Neuron (in vitro differentiated cells): ENCODE data around the gene PRKN.

ENCODE experiments used
- H2AFZ ChIP-seq: one replicate; pipeline ENCODE4 v1.6.1; 2013; ENCODE audit warnings: low read depth, mild to moderate bottlenecking, inconsistent platforms, low read length, moderate library complexity
- H3K27me3 ChIP-seq: one replicate; pipeline ENCODE4 v1.6.1; 2013; ENCODE audit warnings: low read length; ENCODE audit not compliant: insufficient read depth
- H3K36me3 ChIP-seq: one replicate; pipeline ENCODE4 v1.6.1; 2013; ENCODE audit warnings: low read length; ENCODE audit not compliant: insufficient read depth
- H3K4me1 ChIP-seq: one replicate; pipeline ENCODE4 v1.6.1; 2013; ENCODE audit warnings: low read length; ENCODE audit not compliant: insufficient read depth
- H3K4me3 ChIP-seq: 2 replicates; pipeline ENCODE4 v1.5.1; 2013; ENCODE audit warnings: mild to moderate bottlenecking, low read length, moderate library complexity
- H3K9me3 ChIP-seq: one replicate; pipeline ENCODE4 v1.6.1; 2013; ENCODE audit warnings: low read length

PRKN gene

DNA sequence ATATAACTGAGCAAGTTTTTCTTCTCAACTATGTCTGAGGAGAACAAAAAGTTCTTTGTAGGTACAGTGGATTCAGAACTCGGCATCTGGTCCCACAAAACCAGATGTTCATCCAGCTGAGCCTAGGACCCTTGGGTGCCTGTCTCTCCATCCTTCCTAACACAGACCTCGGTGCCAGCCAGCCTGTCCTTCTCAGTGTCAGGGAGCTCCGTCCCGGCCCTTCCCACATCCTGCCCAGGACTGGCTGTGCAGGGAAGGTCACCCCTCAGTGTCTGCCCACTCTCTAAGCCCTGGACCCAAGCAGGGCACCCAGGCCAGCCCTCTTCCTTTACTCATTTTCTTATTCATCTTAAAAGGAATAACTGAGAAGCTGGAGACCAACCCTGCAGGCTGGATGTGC, 1421.7 kb downstream of the PRKN start:
- Histone ChIP-seq H2AFZ (no peak overlapping the region), H3K4me3 (no peak overlapping the region)

DNA sequence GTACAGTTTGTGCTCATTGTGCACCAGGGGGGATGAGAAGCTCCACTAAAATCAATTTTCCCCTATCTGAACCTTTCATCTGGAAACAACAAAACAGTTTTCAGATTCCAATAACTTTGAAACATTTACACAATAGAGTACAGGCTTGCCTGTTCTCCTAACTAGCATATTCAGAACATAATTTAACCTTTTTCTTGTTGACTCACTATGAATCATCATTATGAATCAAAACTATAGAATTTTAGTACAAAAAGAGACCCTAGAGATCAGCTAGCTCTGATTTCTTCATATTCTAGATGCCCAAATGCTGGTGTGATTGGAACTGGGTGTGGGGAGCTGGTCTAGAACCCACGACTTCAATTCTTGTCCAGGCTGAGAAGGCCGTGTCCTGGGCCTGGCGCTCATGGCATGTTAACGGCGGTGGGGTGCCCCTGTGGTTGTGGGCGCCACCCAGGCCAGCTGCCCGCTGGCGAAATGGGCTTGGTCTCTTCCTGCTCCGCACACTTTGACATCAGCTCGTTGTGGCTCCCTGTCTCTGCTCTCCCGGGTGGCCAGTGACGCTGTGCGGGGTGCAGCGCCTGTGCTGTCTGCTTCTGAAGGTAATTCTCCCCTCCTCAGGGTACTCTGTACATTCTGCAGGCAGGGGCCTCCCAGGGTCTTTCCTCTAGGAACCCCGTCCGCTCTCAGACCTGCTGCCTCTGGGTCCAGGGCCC, 1423.8 kb downstream of the PRKN start:
- Histone ChIP-seq H3K4me3 (no peak overlapping the region), H3K9me3 (peaks cover under 1% of the 10 kb centered on the region), H3K27me3 (no peaks in the 10 kb centered on the region), H2AFZ (no peak overlapping the region), H3K4me1 (no peaks in the 10 kb centered on the region), H3K36me3 (no peaks in the 10 kb centered on the region)

More for the DNA sequence above, 1421.7 kb downstream of the PRKN start:
- no peaks in the 10 kb centered on the region for H3K36me3 ChIP-seq
- H3K4me1 ChIP-seq = no peaks in the 10 kb centered on the region
- no peaks in the 10 kb centered on the region for H3K27me3 ChIP-seq
- H3K9me3 ChIP-seq = peaks cover 1% of the 10 kb centered on the region

DNA sequence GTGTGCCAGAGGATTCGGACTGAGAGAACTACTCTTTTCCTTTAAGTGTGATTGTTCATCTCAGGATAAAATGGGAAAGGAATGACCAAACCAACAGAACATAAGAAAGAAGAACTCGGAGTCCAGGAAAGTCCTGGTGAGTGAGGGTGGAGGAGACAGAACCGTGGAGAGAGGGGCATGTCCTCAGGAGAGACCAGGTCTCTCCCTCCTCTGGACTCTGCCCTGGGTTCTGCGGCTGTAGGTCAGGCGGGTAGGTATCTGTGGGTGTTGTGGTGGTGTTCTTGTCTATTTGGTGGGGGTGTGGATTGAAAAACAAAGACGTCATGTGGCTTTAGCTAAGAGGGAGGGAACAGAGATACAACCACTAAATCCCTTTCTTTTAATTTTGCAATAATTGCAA, 1424.6 kb downstream of the PRKN start:
- Histone ChIP-seq H3K4me1 (no peaks in the 10 kb centered on the region), H3K36me3 (no peaks in the 10 kb centered on the region), H3K4me3 (no peak overlapping the region), H3K9me3 (no peaks in the 10 kb centered on the region), H3K27me3 (no peaks in the 10 kb centered on the region), H2AFZ (no peak overlapping the region)

DNA sequence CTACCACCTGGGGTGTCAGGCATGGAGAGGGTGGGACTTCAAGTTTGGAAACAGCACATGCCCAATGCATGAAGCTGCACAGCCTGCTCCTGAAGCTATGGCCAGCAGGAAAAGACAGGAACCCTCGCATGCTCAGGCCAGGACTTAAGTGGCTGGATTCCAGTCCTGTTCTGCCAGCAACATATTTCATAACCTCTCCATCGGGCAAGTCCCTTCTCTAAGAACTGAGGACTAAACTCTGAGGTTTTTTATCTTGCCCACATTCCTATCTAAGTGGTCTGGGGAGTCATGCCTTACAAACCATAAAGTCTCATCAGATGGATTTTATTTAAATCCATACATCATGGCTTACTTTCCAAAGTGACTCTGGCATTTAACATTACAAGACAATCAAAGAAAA, 1426.2 kb downstream of the PRKN start:
- Histone ChIP-seq H3K4me1 (no peaks in the 10 kb centered on the region), H3K9me3 (no peaks in the 10 kb centered on the region), H3K36me3 (no peaks in the 10 kb centered on the region), H3K27me3 (no peaks in the 10 kb centered on the region), H2AFZ (no peak overlapping the region), H3K4me3 (no peak overlapping the region)

DNA sequence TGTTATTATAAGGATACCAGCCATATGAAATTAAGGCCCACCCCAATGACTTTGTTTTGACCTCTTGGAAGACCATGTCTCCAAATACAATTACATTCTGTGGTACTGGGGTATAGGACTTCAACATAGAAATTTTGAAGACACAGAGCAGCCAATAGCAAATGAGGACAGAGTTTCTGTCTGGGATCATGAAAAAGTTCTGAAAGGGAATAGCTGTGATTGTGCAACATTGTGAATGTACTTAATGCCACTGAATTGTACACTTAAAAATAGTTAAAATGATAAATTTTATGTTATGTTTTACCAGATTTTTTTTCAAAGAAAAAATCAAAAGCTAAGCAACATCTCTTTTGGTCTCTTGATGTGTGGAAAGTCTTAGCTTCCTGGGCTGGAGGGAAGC, 1426.7 kb downstream of the PRKN start:
- no peaks in the 10 kb centered on the region for H3K36me3 ChIP-seq
- H2AFZ ChIP-seq = no peak overlapping the region
- H3K4me3 ChIP-seq = no peak overlapping the region
- no peaks in the 10 kb centered on the region for H3K27me3 ChIP-seq
- H3K9me3 ChIP-seq = no peaks in the 10 kb centered on the region
- H3K4me1 ChIP-seq = no peaks in the 10 kb centered on the region

DNA sequence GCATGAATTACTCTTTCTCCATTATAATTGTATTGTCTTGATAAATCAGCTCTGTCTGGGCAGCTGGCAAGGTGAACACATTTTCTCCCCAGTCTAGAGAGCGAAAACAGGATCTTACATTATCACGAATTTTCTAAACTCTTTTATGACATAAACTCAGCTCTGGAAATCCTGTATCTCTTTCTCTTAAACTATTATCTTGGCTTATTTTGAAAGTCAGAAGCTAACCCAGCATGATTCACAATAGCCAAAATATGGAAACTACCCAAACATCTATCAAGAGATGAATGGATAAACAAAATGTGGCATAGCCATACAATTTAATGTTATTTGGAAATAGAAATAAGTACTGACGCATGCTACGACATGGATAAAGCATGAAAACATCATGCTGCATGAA, 1427.8 kb downstream of the PRKN start:
- Histone ChIP-seq H3K36me3 (no peaks in the 10 kb centered on the region), H3K4me1 (no peaks in the 10 kb centered on the region), H2AFZ (no peak overlapping the region), H3K27me3 (no peaks in the 10 kb centered on the region), H3K4me3 (no peak overlapping the region), H3K9me3 (no peaks in the 10 kb centered on the region)
